ENCODE measurements around the gene NEDD8. TPM values are rescaled to one million over a fixed set of nuclear protein-coding genes. Genes with fewer than 3 reads are reported as not detected.
A peak's percentile ranks its signal among the peaks of the same experiment; 100 is the strongest.

Gene NEDD8
- polyA plus RNA-seq, 1 experiment, result 242 TPM

DNA sequence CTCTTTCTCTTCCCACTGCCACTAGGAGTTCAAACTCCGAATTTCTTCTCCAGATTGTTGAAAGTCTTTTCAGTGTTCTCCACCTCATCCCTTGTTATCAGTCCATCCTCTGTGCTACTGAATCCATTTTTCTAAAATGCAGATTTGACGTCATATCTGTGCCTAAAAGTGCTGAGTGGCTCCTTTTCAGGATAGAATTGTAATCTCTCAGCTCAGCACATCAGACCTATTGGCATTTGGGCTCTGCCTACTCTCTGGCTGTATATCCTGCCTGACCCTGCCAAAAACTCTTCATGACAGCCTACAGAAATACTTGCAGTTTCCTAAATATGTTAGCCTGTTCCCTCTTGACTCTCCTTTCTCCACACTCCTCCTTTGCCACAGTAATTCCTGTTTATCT is 40.3 kb upstream of the NEDD8 start:
- ChIA-PET CTCF (interaction anchor here (2.0 to 4.1 kb wide), 7 partner anchors 8 to 35 kb away, joined by 8 to 29 read pairs (median 16); partner anchors contain the start of genes CIDEB, TGM1 and TINF2), POLR2A (no interaction called here)
- Histone ChIP-seq H3K4me3 (ENCODE audit: low read depth, low read length) (no peak overlapping the region), H3K36me3 (ENCODE audit: control insufficient read depth, insufficient read depth, low read length) (peaks cover 10% of the 10 kb centered on the region), H3K27me3 (ENCODE audit: control insufficient read depth, insufficient read depth, low read length) (no peaks in the 10 kb centered on the region)
- TF ChIP-seq, protein P1, sequence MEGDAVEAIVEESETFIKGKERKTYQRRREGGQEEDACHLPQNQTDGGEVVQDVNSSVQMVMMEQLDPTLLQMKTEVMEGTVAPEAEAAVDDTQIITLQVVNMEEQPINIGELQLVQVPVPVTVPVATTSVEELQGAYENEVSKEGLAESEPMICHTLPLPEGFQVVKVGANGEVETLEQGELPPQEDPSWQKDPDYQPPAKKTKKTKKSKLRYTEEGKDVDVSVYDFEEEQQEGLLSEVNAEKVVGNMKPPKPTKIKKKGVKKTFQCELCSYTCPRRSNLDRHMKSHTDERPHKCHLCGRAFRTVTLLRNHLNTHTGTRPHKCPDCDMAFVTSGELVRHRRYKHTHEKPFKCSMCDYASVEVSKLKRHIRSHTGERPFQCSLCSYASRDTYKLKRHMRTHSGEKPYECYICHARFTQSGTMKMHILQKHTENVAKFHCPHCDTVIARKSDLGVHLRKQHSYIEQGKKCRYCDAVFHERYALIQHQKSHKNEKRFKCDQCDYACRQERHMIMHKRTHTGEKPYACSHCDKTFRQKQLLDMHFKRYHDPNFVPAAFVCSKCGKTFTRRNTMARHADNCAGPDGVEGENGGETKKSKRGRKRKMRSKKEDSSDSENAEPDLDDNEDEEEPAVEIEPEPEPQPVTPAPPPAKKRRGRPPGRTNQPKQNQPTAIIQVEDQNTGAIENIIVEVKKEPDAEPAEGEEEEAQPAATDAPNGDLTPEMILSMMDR (IDR thresholded peaks at IDR 0.05; ENCODE audit: insufficient read depth, low read depth, low read length), result no peak
- DNase-seq (ENCODE audit: low read depth), result no peak

DNA sequence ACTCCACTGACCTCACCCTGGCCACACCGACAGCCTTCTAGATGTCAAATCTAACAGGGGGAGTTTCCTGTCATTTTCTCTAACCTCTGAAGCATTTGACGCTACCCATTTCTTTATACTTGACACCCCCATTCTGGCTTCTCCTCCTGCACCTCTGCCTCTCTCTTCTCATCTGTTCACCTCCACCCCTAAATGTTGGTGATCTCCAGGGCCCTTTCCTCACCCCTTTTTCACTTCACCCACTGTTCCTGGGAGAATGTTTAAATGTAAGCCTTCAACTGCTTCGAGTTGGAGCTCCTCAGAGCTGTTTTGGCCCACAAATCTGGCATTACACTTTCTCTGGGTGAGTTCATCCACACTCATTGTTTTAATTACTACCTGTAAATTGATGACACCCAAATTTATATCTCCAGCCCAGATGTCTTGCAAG is 39.7 kb upstream of the NEDD8 start:
- TF ChIP-seq, protein P1 (IDR thresholded peaks at IDR 0.05; ENCODE audit: insufficient read depth, low read depth, low read length), result no peak
- no peaks in the 10 kb centered on the region for H3K27me3 ChIP-seq (ENCODE audit: control insufficient read depth, insufficient read depth, low read length)
- peaks cover 13% of the 10 kb centered on the region for H3K36me3 ChIP-seq (ENCODE audit: control insufficient read depth, insufficient read depth, low read length)
- CTCF ChIA-PET, result interaction anchor here (1.6 to 4.1 kb wide), 9 partner anchors 9 to 36 kb away, joined by 7 to 29 read pairs (median 11); partner anchors contain the start of genes CIDEB, TGM1 and TINF2
- POLR2A ChIA-PET, result no interaction called here
- H3K4me3 ChIP-seq (ENCODE audit: low read depth, low read length), result peak overlapping the region; percentile 91
- DNase-seq (ENCODE audit: low read depth), result no peak

DNA sequence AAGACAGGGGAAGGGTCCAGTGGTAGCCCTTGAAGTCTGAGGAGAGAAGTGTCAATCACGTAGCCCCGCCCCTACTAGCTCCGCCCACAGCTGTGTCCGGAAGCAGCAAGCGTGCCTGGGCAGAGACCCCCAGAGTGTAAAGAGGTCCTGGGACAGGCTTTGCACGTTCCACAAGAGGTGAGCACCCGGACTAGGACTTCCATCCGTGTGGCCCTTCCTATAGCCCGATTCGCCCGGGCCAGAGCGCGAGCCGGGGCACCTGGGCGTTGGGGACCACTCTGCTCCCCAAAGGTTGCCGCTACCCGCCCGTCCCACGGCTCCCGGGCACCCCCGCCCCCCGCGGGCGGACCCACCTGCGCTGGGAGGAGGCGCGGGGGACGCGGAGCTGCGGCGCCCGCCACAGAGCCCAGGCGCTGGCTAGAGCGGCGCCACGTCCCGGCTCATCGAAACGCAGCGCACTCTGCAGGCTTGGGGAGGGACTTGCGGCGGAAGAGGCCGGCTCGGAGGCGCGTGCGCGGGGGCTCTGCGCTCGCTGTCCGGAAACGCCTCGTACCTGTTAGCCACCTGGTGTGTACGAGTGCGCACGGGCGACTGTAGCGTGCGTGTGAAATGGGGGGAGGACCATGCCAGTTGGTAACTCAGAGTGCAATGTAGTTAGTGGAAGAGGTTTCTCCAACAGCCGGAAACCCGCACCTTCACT is 39.1 kb upstream of the NEDD8 start, which contains the start of gene RABGGTA:
TSS of gene RABGGTA (minus strand) at position 464 of the 700 bp plus-strand sequence. CDS start 482 bp downstream, outside the sequence.
- H3K4me3 ChIP-seq (ENCODE audit: low read depth, low read length), result peak within 1 kb of the TSS; percentile 91
- no peaks in the 10 kb centered on the region for H3K27me3 ChIP-seq (ENCODE audit: control insufficient read depth, insufficient read depth, low read length)
- CTCF ChIA-PET, result interaction anchor here (0.8 to 4.1 kb wide), 13 partner anchors 9 to 39 kb away, joined by 3 to 29 read pairs (median 9); partner anchors contain the start of genes CIDEB, GMPR2, NEDD8 and TGM1
- POLR2A ChIA-PET, result no interaction called here
- peaks cover 16% of the 10 kb centered on the region for H3K36me3 ChIP-seq (ENCODE audit: control insufficient read depth, insufficient read depth, low read length)
- TF ChIP-seq, protein P1 (IDR thresholded peaks at IDR 0.05; ENCODE audit: insufficient read depth, low read depth, low read length), result peak; percentile 76
- DNase-seq (ENCODE audit: low read depth), result no peak

DNA sequence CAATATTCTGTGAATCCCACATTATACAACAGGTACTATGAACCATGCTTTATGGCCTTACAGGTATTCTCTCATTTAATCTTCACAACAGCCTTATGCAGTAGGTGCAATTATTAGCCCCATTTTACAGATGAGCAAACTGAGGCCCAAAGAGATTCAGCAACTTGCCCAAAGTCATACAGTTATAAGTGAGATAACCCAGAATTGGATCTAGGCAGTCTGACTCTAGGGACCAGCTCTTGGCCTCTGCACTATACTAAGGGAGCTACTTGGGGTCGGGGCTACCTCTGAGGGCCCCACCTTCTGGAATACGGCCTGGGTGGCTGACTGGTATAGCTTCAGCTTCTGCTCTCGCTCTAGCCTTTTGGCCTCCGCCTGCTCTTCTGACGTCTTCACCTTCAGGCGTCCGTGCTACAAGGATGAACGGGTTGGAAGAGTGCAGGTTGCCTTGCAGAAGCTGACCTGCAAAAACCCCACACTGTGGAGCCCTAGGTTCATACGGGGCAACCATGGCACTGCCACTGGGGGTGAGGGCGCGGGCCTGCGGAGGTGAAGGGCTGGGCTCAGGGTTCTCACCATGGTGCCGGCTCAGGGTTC is 38.5 kb upstream of the NEDD8 start:
- Histone ChIP-seq H3K4me3 (ENCODE audit: low read depth, low read length) (peak overlapping the region; percentile 91), H3K36me3 (ENCODE audit: control insufficient read depth, insufficient read depth, low read length) (peaks cover 18% of the 10 kb centered on the region), H3K27me3 (ENCODE audit: control insufficient read depth, insufficient read depth, low read length) (no peaks in the 10 kb centered on the region)
- CTCF ChIA-PET, result interaction anchor here (0.8 to 4.1 kb wide), 13 partner anchors 9 to 38 kb away, joined by 3 to 29 read pairs (median 9); partner anchors contain the start of genes CIDEB, GMPR2, NEDD8 and TGM1
- no peak for DNase-seq (ENCODE audit: low read depth)
- POLR2A ChIA-PET, result no interaction called here
- TF ChIP-seq, protein P1 (IDR thresholded peaks at IDR 0.05; ENCODE audit: insufficient read depth, low read depth, low read length), result no peak

DNA sequence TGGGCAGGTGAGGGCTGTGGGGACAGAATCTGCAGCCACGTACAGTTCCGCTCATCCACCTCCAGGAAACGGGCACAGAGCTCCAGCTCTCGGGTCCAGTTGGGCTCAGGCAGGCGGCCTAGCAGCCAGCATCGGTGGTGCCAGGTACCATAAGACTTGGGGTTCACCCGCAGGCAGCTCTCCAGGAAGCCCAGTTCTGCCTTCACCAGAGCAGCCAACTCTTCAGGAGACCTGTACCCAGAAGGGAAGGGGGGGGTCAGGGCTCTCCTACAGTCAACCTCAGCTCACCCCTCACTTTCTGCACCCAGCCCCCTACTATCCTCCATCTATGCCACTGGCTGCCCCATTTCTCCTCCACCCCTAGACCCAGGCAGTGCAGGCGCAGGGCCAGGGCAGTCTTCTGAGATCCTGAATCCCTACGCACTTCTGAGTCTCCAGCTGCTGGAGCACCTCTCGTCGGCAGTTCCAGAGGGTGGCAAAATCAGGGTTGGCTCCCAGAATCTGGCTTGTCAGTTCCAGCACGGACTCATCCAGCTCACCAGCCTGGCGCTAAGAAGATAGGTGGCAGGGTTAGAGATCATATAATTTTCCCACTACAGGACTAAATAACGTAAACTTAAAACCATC is 37.9 kb upstream of the NEDD8 start:
- H3K36me3 ChIP-seq (ENCODE audit: control insufficient read depth, insufficient read depth, low read length), result peaks cover 20% of the 10 kb centered on the region
- POLR2A ChIA-PET, result no interaction called here
- TF ChIP-seq, protein P1 (IDR thresholded peaks at IDR 0.05; ENCODE audit: insufficient read depth, low read depth, low read length), result no peak
- no peaks in the 10 kb centered on the region for H3K27me3 ChIP-seq (ENCODE audit: control insufficient read depth, insufficient read depth, low read length)
- DNase-seq (ENCODE audit: low read depth), result no peak
- no peak overlapping the region for H3K4me3 ChIP-seq (ENCODE audit: low read depth, low read length)
- CTCF ChIA-PET, result interaction anchor here (0.9 to 4.1 kb wide), 10 partner anchors 8 to 38 kb away, joined by 3 to 29 read pairs (median 10); partner anchors contain the start of genes CIDEB, GMPR2, NEDD8 and TGM1
